HG02870 (cell line): ENCODE data around the gene ZNF169.
A peak's percentile ranks its signal among the peaks of the same experiment; 100 is the strongest.
"Not testable (repeated sequence)": the region's sequence is repeated elsewhere in the genome, so short reads cannot be mapped to it uniquely, and the experiment has no call there.

Experiments used
- ATAC-seq: cut with Tn5 transposase; IDR thresholded peaks from one replicate; pipeline ENCODE4 v1.9.1; 2021; ENCODE audit warnings: mild to moderate bottlenecking, moderate library complexity; ENCODE audit not compliant: unreplicated experiment

Gene ZNF169

GRCh38 chr9:94286116-94286515 is 27.0 kb downstream of the ZNF169 start:
- ATAC-seq, result no peak

- no peak for ATAC-seq
These were observed 28.9 kb downstream of the ZNF169 start for GRCh38 chr9:94287877-94288513.

GRCh38 chr9:94289691-94290090 is 30.6 kb downstream of the ZNF169 start:
- ATAC-seq, result no peak

GRCh38 chr9:94298949-94299599 is 40.0 kb downstream of the ZNF169 start:
- no peak for ATAC-seq

- no peak for ATAC-seq
These were observed 41.6 kb downstream of the ZNF169 start for GRCh38 chr9:94300470-94301301.

GRCh38 chr9:94301583-94301982 is 42.5 kb downstream of the ZNF169 start:
- ATAC-seq, result no peak

GRCh38 chr9:94302426-94302825 is 43.3 kb downstream of the ZNF169 start:
- ATAC-seq, result no peak

- ATAC-seq, result no peak
These were observed 44.2 kb downstream of the ZNF169 start for GRCh38 chr9:94303321-94303720.

GRCh38 chr9:94315034-94315984 is 56.2 kb downstream of the ZNF169 start:
- ATAC-seq, result not testable (repeated sequence)

- peak; percentile 50 for ATAC-seq
These were observed 57.1 kb downstream of the ZNF169 start for GRCh38 chr9:94316236-94316635.

- not testable (repeated sequence) for ATAC-seq
These were observed 59.0 kb downstream of the ZNF169 start for GRCh38 chr9:94317949-94318657.

- not testable (repeated sequence) for ATAC-seq
These were observed 63.3 kb downstream of the ZNF169 start for GRCh38 chr9:94322342-94322940.

- not testable (repeated sequence) for ATAC-seq
These were observed 64.2 kb downstream of the ZNF169 start for GRCh38 chr9:94323153-94323798.

- ATAC-seq, result not testable (repeated sequence)
These were observed 66.5 kb downstream of the ZNF169 start for GRCh38 chr9:94325583-94325982.

- ATAC-seq, result not testable (repeated sequence)
These were observed 69.4 kb downstream of the ZNF169 start, which contains the start of gene NUTM2F for GRCh38 chr9:94328544-94328943. NUTM2F (minus strand) TSS chr9:94328644; CDS start chr9:94328623, 21 bp downstream.

GRCh38 chr9:94336445-94336844 is 77.3 kb downstream of the ZNF169 start:
- not testable (repeated sequence) for ATAC-seq

GRCh38 chr9:94338723-94339122 is 79.6 kb downstream of the ZNF169 start:
- ATAC-seq, result not testable (repeated sequence)

- not testable (repeated sequence) for ATAC-seq
These were observed 80.6 kb downstream of the ZNF169 start for GRCh38 chr9:94339657-94340056.

GRCh38 chr9:94340750-94341149 is 81.7 kb downstream of the ZNF169 start:
- ATAC-seq, result not testable (repeated sequence)
